HepG2 (cell line): ENCODE results near the gene ELF2. TPM values are rescaled to one million over a fixed set of nuclear protein-coding genes. Genes with fewer than 3 reads are reported as not detected.

ENCODE experiments used
- ARID3A ChIP-seq: IDR thresholded peaks from 2 replicates; pipeline ENCODE4 v1.6.1; 2012; ENCODE audit warnings: low read depth, low read length, improper control_type of control experiment
- CCAR2 ChIP-seq: fragments of 200-400 bp; formaldehyde crosslinking; optimal IDR thresholded peaks from 2 replicates; pipeline ENCODE3; 2018; ENCODE audit warnings: low read depth, mild to moderate bottlenecking, low read length, moderate library complexity
- CENPX ChIP-seq: sonication (generic); formaldehyde crosslinking; IDR thresholded peaks from 2 replicates; pipeline ENCODE4 v1.9.0; 2021; ENCODE audit warnings: mild to moderate bottlenecking, missing genetic modification reagents, moderate library complexity
- ELK4 ChIP-seq: sonication (generic); formaldehyde crosslinking; IDR thresholded peaks from 2 replicates; pipeline ENCODE4 v1.9.0; 2021; ENCODE audit warnings: missing genetic modification reagents, borderline replicate concordance
- GATAD2A ChIP-seq: IDR thresholded peaks from 2 replicates; pipeline ENCODE4 v1.6.1; 2016
- HIVEP1 ChIP-seq: sonication (generic); formaldehyde crosslinking; IDR thresholded peaks from 2 replicates; pipeline ENCODE4 v1.4.0; 2020; ENCODE audit warnings: mild to moderate bottlenecking, missing genetic modification reagents
- KLF6 ChIP-seq: IDR thresholded peaks from 2 replicates; pipeline ENCODE4 v1.8.0; 2016; ENCODE audit warnings: missing biosample characterization, missing genetic modification reagents
- NFIC ChIP-seq: IDR thresholded peaks from 2 replicates; pipeline ENCODE4 v1.6.1; 2012; ENCODE audit warnings: mild to moderate bottlenecking, low read length, inconsistent platforms
- SIX1 ChIP-seq: sonication (generic); formaldehyde crosslinking; IDR thresholded peaks from 2 replicates; pipeline ENCODE4 v1.4.0; 2020; ENCODE audit warnings: missing genetic modification reagents, borderline replicate concordance
- SP1 ChIP-seq, 2 experiments: fragments of 450-650 bp in 1 of 2; sonication (generic) in 1 of 2; formaldehyde crosslinking in 1 of 2; IDR thresholded peaks; 2 replicates each; pipeline versions ENCODE4 v1.4.0 to v1.6.1; 2016 to 2020; ENCODE audit warnings: missing genetic modification reagents in 1 of 2
- TGIF2 ChIP-seq: IDR thresholded peaks from 2 replicates; pipeline ENCODE4 v1.6.1; 2016; ENCODE audit warnings: control low read depth, missing compliant biosample characterization
- THAP7 ChIP-seq: sonication (generic); formaldehyde crosslinking; IDR thresholded peaks from 2 replicates; pipeline ENCODE4 v1.8.1; 2023; ENCODE audit warnings: mild to moderate bottlenecking, missing genetic modification reagents
- TRIM22 ChIP-seq: fragments of 450-650 bp; IDR thresholded peaks from 2 replicates; pipeline ENCODE4 v1.6.1; 2017
- TSC22D2 ChIP-seq: sonication (generic); formaldehyde crosslinking; IDR thresholded peaks from 2 replicates; pipeline ENCODE4 v1.5.1; 2020; ENCODE audit warnings: missing genetic modification reagents, mild to moderate bottlenecking, borderline replicate concordance
- U2AF2 ChIP-seq: fragments of 200-400 bp; formaldehyde crosslinking; IDR thresholded peaks from 2 replicates; pipeline ENCODE4 v1.6.1; 2017; ENCODE audit warnings: low read depth, mild to moderate bottlenecking, low read length
- YY1 ChIP-seq: IDR thresholded peaks from 2 replicates; pipeline ENCODE4 v1.6.1; 2011; ENCODE audit warnings: low read length, low read depth, moderate library complexity, mild to moderate bottlenecking; ENCODE audit not compliant: insufficient read depth, insufficient replicate concordance
- ZFP91 ChIP-seq: sonication (generic); formaldehyde crosslinking; IDR thresholded peaks from 2 replicates; pipeline ENCODE4 v1.9.0; 2022; ENCODE audit warnings: missing genetic modification reagents, mild to moderate bottlenecking, borderline replicate concordance
- ZFX ChIP-seq: sonication (generic); formaldehyde crosslinking; IDR thresholded peaks from 2 replicates; pipeline ENCODE4 v1.4.0; 2020; ENCODE audit warnings: mild to moderate bottlenecking, low read depth, missing genetic modification reagents, moderate library complexity
- ZNF24 ChIP-seq: fragments of 450-650 bp; IDR thresholded peaks from 2 replicates; pipeline ENCODE4 v1.6.1; 2017; ENCODE audit warnings: antibody characterized with exemption, mild to moderate bottlenecking
- ZNF253 ChIP-seq: sonication (generic); formaldehyde crosslinking; IDR thresholded peaks from 2 replicates; pipeline ENCODE4 v1.8.0; 2022; ENCODE audit warnings: mild to moderate bottlenecking, missing genetic modification reagents, borderline replicate concordance
- ZNF296 ChIP-seq: sonication (generic); formaldehyde crosslinking; conservative IDR thresholded peaks from 2 replicates; pipeline ENCODE4 v1.5.0; 2020; ENCODE audit warnings: mild to moderate bottlenecking, missing genetic modification reagents
- polyA plus RNA-seq, 8 experiments: library from polyadenylated mRNA; depleted of rRNA in 3 of 8; stranded (reverse) in 7 of 8; unstranded in 1 of 8; fragments of >200 nt; fragmentation: Illumina TruSeq in 4 of 8; extraction: Trizol in 4 of 8; gene quantifications; 2 replicates each; pipeline versions ENCODE4 v1.2.1 to v1.2.3, GENCODE V29; 2011 to 2016; ENCODE audit warnings: low read depth in 4 of 8, missing spikeins in 1 of 8, mixed read lengths in 1 of 8; ENCODE audit not compliant: insufficient read depth in 1 of 8
- total RNA-seq, 5 experiments: library from RNA; depleted of rRNA; stranded (reverse); fragments of >200 nt; fragmentation: Illumina TruSeq; extraction: Trizol; gene quantifications; 2 replicates each; pipeline ENCODE4 v1.2.3, GENCODE V29; 2016; ENCODE audit warnings: low read depth in 1 of 5
- TF ChIP-seq, protein P1 (sequence below): sonication (generic); formaldehyde crosslinking; IDR thresholded peaks from 2 replicates; pipeline ENCODE4 v1.5.0; 2020; ENCODE audit warnings: missing genetic modification reagents

ELF2 gene
- total and polyA plus RNA-seq, 2 of the 13 experiments (the other 11 are each of a cell fraction or from before 2014, with no cell fraction given), result 28.6 to 35.4 TPM

DNA sequence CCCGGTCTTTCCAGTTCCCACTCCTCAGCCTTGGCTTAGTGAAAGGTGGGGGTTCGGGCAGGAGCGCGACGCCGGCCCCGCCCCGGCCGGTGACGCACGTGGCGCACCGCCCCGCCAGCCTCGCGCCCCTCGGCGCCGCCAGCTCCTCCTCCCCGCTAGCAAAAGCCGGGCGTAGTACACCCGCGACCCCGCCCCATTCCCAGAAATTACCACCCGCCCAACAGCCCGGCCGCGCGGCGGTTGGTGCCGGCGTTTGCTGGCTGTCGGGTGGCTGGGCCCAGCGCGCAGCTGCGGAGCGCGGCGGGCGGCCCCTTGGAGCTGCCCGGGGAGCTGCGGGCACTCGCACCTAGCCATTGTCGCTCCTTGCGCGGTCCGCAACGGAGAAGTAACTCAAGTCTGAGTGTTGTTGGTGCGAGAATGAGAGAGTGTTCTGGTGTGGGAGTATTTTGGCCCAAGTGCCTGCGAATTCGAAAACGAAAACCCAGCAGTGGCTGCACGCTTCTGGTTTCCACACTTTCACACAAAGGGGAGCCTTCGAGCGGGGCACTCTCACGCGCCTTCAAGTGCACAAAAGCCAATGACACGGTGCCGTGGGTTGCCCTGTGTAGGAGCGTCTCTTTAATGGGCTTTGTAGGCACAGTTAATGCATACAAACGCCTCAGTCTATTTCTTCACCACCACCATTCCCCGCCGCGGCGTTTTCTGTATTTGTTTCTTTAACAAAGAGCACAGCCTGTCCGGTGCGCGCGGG is 1.0 kb upstream of the ELF2 start (continued):
- TF ChIP-seq TRIM22, result no peak
- TF ChIP-seq NFIC, result no peak
- TF ChIP-seq ARID3A, result no peak
- no peak for TF ChIP-seq ZNF253 (CRISPR knock-in tag)
- no peak for TF ChIP-seq U2AF2
- TF ChIP-seq THAP7, result no peak; the same call in 1 of the 2 replicates
- no peak for TF ChIP-seq ELK4 (CRISPR knock-in tag)
- TF ChIP-seq ZFP91 (CRISPR knock-in tag), result peak; percentile 70; the same call in 1 of the 2 replicates
- no peak for TF ChIP-seq TSC22D2 (CRISPR knock-in tag)
- 0 out of 2 replicates have a peak, but pooled peaks have one; percentile 43 for TF ChIP-seq KLF6 (CRISPR knock-in tag)
- TF ChIP-seq ZFX, result peak; percentile 58; the same call in 1 of the 2 replicates
- TF ChIP-seq HIVEP1, result no peak
- TF ChIP-seq CENPX (CRISPR knock-in tag), result no peak
- TF ChIP-seq YY1, result peak; percentile 50
- TF ChIP-seq SP1 (IDR thresholded peaks at IDR 0.05), result no peak
- TF ChIP-seq SP1 (CRISPR knock-in tag; IDR thresholded peaks at IDR 0.05), result no peak
- no peak for TF ChIP-seq ZNF296 (CRISPR knock-in tag)
- no peak for TF ChIP-seq CCAR2
- TF ChIP-seq TGIF2 (CRISPR knock-in tag), result no peak
- no peak for TF ChIP-seq ZNF24
- TF ChIP-seq GATAD2A (CRISPR knock-in tag), result no peak
- no peak for TF ChIP-seq SIX1 (CRISPR knock-in tag)
- TF ChIP-seq, protein P1, sequence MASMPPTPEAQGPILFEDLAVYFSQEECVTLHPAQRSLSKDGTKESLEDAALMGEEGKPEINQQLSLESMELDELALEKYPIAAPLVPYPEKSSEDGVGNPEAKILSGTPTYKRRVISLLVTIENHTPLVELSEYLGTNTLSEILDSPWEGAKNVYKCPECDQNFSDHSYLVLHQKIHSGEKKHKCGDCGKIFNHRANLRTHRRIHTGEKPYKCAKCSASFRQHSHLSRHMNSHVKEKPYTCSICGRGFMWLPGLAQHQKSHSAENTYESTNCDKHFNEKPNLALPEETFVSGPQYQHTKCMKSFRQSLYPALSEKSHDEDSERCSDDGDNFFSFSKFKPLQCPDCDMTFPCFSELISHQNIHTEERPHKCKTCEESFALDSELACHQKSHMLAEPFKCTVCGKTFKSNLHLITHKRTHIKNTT, result no peak
